Kidney capillary endothelial cell (primary cell): ENCODE measurements around the gene SYNGR1.
"Not testable (repeated sequence)": the region's sequence is repeated elsewhere in the genome, so short reads cannot be mapped to it uniquely, and the experiment has no call there.

Experiments used
- DNase-seq: peaks from one replicate; pipeline ENCODE4 v3.0.0-alpha.2; 2018; ENCODE audit warnings: low spot score

The SYNGR1 gene

GRCh38 chr22:39317084-39317774 is 32.6 kb upstream of the SYNGR1 start:
- DNase-seq, result no peak

GRCh38 chr22:39317775-39318506 is 31.9 kb upstream of the SYNGR1 start:
- no peak for DNase-seq

GRCh38 chr22:39318507-39319283 is 31.1 kb upstream of the SYNGR1 start:
- DNase-seq, result no peak

DNA sequence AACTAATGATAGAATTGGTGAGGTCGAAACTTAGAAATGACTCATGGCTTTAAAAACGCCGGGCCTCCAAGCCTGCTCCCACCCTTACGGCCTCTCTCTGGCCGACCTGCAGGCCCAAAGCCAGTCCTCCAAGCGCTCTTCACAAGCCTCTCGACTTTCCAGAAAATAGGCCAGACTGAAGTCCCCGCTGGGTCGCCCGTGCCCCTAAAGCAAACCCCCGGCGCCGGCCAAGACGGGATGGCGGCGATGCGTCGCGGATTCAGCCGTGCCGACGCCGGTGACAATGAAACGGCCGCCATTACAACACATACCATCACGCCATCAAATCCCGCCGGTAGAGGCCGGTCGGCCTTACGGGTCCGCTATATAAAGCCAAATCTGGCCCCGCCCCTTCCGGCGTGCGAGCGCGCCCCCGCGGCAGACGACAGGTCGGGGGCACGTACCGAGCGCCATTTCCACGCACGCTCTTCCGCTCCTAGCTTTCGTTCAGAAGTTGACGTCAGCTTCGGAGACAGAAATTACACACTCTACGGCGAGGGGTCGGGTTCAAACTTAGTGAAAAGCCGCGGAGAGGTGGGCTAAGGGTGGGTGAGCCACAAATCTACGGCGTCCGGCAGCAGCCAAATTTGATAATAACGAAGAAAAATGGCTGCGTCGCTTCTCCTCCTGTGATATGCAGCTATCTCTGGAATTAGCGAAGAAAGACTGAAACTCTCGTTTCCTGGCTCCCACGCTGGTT is 30.3 kb upstream of the SYNGR1 start, which contains the start of gene RPL3:
RPL3 (minus strand) TSS at position 340 of the 739 bp plus-strand sequence; CDS start at position 314, 26 bp downstream.
- DNase-seq, result peak; percentile 97

GRCh38 chr22:39320616-39321029 is 29.2 kb upstream of the SYNGR1 start:
- not testable (repeated sequence) for DNase-seq

GRCh38 chr22:39325392-39325932 is 24.3 kb upstream of the SYNGR1 start:
- no peak for DNase-seq

DNA sequence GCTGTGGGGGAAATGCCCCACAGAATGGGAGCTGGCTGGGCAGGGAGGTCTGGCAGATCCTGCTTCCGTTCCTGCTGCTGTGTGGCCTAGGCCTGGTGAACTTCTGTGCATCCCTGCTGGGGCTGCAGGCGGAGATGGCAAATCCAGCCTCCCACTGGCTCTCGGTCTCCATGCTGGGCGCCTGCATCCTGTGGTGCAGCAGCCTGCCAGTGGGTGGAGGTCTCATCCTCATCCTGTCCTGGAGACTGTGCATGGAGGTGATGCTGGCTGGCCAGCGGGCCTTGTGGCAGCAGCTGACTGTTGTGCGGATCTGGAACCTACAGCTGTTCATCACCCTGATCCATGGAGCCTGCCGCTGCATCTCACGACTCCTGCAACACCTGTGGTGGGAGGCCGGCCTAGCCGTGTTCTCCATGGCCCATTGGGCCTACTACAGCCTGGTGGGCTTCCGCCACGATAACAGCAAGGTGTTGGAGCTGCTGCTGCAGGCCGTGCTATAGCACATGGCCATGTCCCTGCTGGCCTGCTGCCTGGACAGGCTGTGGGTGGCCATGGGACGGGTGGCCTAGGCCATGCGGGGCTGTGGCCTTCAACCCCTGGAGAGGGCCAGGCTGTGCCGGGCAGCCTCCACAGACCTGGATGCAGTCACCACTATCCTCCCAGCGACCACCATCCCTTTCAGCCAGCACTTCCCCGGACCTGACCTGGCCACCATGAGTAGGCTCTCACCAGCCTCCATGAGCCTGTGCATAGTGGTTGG is 21.6 kb upstream of the SYNGR1 start:
- DNase-seq, result no peak

DNA sequence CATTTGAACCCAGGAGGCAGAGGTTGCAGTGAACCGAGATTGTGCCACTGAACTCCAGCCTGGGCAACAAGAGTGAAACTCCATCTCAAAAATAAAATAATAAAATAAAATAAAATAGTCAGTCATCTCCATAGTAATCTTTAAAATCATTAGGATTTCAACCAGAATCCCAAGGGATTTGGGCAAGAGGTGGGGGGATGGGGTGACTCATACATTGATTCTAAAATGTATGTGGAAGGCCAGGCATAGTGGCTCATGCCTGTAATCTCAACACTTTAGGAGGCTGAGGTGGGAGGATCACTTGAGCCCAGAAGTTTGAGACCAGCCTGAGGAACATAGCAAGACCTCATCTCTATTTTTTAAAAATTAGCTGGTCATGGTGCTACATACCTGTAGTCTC is 19.2 kb upstream of the SYNGR1 start:
- not testable (repeated sequence) for DNase-seq

DNA sequence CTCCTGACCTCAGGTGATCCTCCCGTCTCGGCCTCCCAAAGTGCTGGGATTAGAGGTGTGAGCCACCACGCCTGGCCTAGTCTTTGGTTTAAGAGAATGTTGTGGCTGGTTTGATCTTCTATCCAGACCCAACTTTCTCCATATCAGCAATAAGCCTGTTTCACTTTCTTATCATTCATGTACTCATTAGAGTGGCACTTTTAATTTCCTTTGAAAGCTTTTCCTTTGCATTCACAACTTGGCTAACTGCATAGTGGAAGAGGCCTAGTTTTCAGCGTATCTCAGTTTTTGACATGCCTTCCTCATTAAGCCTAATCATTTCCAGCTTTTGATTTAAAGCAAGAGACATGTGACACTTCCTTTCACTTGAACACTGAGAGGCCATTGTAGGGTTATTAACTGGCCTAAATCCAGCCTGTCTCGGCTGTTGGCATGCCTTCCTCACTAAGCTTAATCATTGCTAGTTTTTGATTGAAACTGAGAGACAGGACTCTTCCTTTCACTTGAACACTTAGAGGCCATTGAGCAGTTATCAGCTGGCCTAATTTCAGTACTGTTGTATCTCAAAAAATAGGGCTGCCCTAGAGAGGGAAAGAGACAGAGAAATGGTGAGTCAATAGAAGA is 17.2 kb upstream of the SYNGR1 start:
- no peak for DNase-seq

GRCh38 chr22:39336411-39336810 is 13.4 kb upstream of the SYNGR1 start:
- no peak for DNase-seq

- not testable (repeated sequence) for DNase-seq
Measured at GRCh38 chr22:39339775-39340174, 10.0 kb upstream of the SYNGR1 start.

GRCh38 chr22:39341179-39341578 is 8.6 kb upstream of the SYNGR1 start:
- DNase-seq, result no peak

- peak; percentile 53 for DNase-seq
Measured at GRCh38 chr22:39343259-39344045, 6.3 kb upstream of the SYNGR1 start.

- no peak for DNase-seq
Measured at GRCh38 chr22:39344046-39344390, 5.8 kb upstream of the SYNGR1 start.

GRCh38 chr22:39345231-39345630 is 4.6 kb upstream of the SYNGR1 start:
- DNase-seq, result no peak

DNA sequence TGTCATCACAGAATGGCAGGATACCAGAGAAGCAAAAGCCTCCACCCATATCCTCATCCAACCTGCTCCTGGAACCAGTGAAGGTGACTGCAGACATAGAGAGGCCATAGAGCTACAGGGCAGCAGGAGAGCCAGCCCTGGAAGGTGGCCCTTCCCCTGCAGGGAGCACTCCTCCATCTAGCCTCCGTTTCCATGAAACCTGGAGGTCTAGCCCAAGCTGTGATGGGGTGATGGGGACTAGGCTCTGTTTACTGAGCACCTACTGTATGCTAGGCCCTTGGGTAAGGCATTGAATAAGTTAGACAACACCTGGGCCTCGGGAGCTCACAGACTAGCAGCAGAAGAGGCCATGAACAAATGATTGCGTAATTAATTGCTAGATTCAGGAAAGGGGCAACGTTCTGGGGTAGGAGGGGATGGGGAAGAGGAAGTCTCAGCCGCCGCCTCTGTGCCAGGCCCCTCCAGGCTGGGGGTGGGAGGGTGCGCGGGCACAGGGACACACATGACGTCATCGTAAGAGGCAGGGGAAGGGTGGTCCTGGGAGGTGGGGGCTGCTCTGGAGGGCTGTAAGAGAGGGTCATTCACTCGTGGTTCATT is 784 bp upstream of the SYNGR1 start:
- DNase-seq, result no peak

- DNase-seq, result no peak
Measured at GRCh38 chr22:39349506-39349966, 255 bp upstream of the SYNGR1 start.

GRCh38 chr22:39350757-39351688 is 1.2 kb downstream of the SYNGR1 start:
- no peak for DNase-seq
